Measurements from ENCODE around the gene REV1. TPM values are rescaled to one million over a fixed set of nuclear protein-coding genes. Genes with fewer than 3 reads are reported as not detected.

Gene REV1
- total and polyA plus RNA-seq, 2 of the 4 experiments (the other 2 are of a cell fraction), result 13.4 to 30.1 TPM

DNA sequence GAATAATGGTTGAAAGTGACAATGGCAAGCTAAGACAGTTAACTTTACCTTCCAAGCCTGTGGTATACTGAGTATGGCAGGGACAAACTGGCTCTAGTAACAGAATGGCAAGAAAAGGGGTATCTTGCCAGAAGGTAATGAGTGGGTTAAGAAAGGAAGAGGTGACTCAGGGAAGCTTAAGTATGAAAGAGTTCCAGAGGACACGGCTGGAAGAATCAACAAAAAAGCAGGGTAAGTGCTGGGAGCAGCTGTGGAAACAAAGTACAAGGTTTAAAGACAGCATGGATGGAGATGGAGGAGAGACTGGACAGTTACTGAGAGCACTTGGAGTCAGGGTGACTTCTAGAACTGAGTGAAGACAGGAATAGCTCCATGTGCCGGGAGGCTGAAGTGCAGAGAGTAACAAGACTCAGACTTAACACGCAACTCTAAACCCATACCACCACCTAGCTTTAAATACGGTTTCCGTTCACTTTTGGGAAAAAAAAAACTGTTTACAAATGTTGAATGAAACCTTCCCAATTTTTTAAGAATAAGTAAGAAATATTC is 69.0 kb downstream of the REV1 start:
- BruUV-seq (replicated peaks), result no TSS peak
- intact Hi-C loops (cut with micrococcal nuclease), result no loop called here
- H3K18ac ChIP-seq (ENCODE audit: low read depth, low read length), result no peak overlapping the region
- TF ChIP-seq RFX5 (IDR thresholded peaks at IDR 0.05; ENCODE audit: low read depth, low read length) (no peak), MXI1 (IDR thresholded peaks at IDR 0.05; ENCODE audit: borderline replicate concordance, low read depth, low read length) (no peak), MAFK (IDR thresholded peaks at IDR 0.05; ENCODE audit: low read depth, low read length) (no peak), NFE2L2 (IDR thresholded peaks at IDR 0.05; ENCODE audit: low read depth, low read length) (no peak), SMC3 (IDR thresholded peaks at IDR 0.05; ENCODE audit: low read depth, low read length) (no peak), BHLHE40 (IDR thresholded peaks at IDR 0.05; ENCODE audit: low read depth, low read length) (no peak), FOS (IDR thresholded peaks at IDR 0.05; ENCODE audit: low read depth, low read length) (no peak), RCOR1 (IDR thresholded peaks at IDR 0.05; ENCODE audit: insufficient replicate concordance, low read length) (no peak), CHD1 (IDR thresholded peaks at IDR 0.05; ENCODE audit: low read depth, low read length) (no peak), CEBPB (IDR thresholded peaks at IDR 0.05; ENCODE audit: low read depth, low read length) (no peak), POLR2A (IDR thresholded peaks at IDR 0.05; ENCODE audit: low read depth, low read length) (no peak), MAZ (IDR thresholded peaks at IDR 0.05; ENCODE audit: borderline replicate concordance, low read depth, low read length) (no peak), RAD21 (IDR thresholded peaks at IDR 0.05; ENCODE audit: low read length) (no peak)
- TF ChIP-seq, protein P1, sequence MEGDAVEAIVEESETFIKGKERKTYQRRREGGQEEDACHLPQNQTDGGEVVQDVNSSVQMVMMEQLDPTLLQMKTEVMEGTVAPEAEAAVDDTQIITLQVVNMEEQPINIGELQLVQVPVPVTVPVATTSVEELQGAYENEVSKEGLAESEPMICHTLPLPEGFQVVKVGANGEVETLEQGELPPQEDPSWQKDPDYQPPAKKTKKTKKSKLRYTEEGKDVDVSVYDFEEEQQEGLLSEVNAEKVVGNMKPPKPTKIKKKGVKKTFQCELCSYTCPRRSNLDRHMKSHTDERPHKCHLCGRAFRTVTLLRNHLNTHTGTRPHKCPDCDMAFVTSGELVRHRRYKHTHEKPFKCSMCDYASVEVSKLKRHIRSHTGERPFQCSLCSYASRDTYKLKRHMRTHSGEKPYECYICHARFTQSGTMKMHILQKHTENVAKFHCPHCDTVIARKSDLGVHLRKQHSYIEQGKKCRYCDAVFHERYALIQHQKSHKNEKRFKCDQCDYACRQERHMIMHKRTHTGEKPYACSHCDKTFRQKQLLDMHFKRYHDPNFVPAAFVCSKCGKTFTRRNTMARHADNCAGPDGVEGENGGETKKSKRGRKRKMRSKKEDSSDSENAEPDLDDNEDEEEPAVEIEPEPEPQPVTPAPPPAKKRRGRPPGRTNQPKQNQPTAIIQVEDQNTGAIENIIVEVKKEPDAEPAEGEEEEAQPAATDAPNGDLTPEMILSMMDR (conservative IDR thresholded peaks at IDR 0.05; ENCODE audit: low read depth, low read length), result no peak
- TF ChIP-seq, protein P2, sequence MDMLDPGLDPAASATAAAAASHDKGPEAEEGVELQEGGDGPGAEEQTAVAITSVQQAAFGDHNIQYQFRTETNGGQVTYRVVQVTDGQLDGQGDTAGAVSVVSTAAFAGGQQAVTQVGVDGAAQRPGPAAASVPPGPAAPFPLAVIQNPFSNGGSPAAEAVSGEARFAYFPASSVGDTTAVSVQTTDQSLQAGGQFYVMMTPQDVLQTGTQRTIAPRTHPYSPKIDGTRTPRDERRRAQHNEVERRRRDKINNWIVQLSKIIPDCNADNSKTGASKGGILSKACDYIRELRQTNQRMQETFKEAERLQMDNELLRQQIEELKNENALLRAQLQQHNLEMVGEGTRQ (IDR thresholded peaks at IDR 0.05; ENCODE audit: low read depth, low read length), result no peak
- TF ChIP-seq, protein P3, sequence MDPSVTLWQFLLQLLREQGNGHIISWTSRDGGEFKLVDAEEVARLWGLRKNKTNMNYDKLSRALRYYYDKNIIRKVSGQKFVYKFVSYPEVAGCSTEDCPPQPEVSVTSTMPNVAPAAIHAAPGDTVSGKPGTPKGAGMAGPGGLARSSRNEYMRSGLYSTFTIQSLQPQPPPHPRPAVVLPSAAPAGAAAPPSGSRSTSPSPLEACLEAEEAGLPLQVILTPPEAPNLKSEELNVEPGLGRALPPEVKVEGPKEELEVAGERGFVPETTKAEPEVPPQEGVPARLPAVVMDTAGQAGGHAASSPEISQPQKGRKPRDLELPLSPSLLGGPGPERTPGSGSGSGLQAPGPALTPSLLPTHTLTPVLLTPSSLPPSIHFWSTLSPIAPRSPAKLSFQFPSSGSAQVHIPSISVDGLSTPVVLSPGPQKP (IDR thresholded peaks at IDR 0.05; ENCODE audit: borderline replicate concordance, low read depth, low read length), result no peak
- no peak overlapping the region for H3K4me3 ChIP-seq (ENCODE audit: insufficient read depth, low read depth, low read length)
- ChIA-PET CTCF (no interaction called here), POLR2A (ENCODE audit: unreplicated experiment) (no interaction called here)
- no peak overlapping the region for H3K9ac ChIP-seq (ENCODE audit: low read depth, low read length)
- no peak overlapping the region for H3K27ac ChIP-seq (ENCODE audit: insufficient read depth, low read length)
- peak overlapping the region; percentile 30; the same call in 1 of the 2 replicates for H2AK5ac ChIP-seq (ENCODE audit: low read depth, low read length)
- H3K56ac ChIP-seq (ENCODE audit: extremely low read depth, insufficient read depth, low read length), result no peak overlapping the region
- no peak overlapping the region for H4K91ac ChIP-seq (ENCODE audit: insufficient read depth, low read depth, low read length)
- no peak overlapping the region for H2BK20ac ChIP-seq (ENCODE audit: low read depth, low read length)
- peaks cover 13% of the 10 kb centered on the region for H3K4me1 ChIP-seq (ENCODE audit: control insufficient read depth, insufficient read depth, low read length)
- no peak overlapping the region for H2BK15ac ChIP-seq (ENCODE audit: low read depth, low read length)
- H2BK120ac ChIP-seq (ENCODE audit: low read depth, low read length), result no peak overlapping the region
- H3K4me2 ChIP-seq (ENCODE audit: low read depth, low read length), result 0 out of 2 replicates have a peak overlapping the region, but pooled peaks have one; percentile 16
- no peak overlapping the region for H2AK9ac ChIP-seq (replicated peaks; ENCODE audit: low read depth, low read length, poor library complexity)
- H3K79me1 ChIP-seq (ENCODE audit: low read depth in 1 of 2, low read length in 2 of 2), result peaks cover 5 to 24% of the 10 kb centered on the region in 2 experiments; a peak in 3 of 4 replicates
- H2BK5ac ChIP-seq (ENCODE audit: low read depth, low read length, poor library complexity, severe bottlenecking), result peak overlapping the region; percentile 9
- H3K4ac ChIP-seq (ENCODE audit: low read depth, low read length), result 0 out of 2 replicates have a peak overlapping the region, but pooled peaks have one; percentile 8
- 0 out of 2 replicates have a peak overlapping the region, but pooled peaks have one; percentile 28 for H3K23ac ChIP-seq (ENCODE audit: low read depth, low read length)
- ATAC-seq (ENCODE audit: low read depth) (peak; percentile 36), DNase-seq (peak; percentile 78)
- H2AFZ ChIP-seq (replicated peaks; ENCODE audit: low read length, poor library complexity), result no peak overlapping the region
- no peak overlapping the region for H4K5ac ChIP-seq (ENCODE audit: low read depth, low read length)
- no peaks in the 10 kb centered on the region for H3K27me3 ChIP-seq (ENCODE audit: control insufficient read depth, insufficient read depth, low read length)
- dilution Hi-C loops (cut with HindIII; ENCODE audit: low sequenced_read_pairs, unreplicated experiment), result no loop called here
- in situ Hi-C loops (cut with MboI; ENCODE audit: low sequenced_read_pairs), result no loop called here
- H4K8ac ChIP-seq (ENCODE audit: low read depth in 2 of 2, low read length in 2 of 2), result no peak overlapping the region
- H3K36me3 ChIP-seq (ENCODE audit: control insufficient read depth, insufficient read depth, low read length), result peaks cover 27% of the 10 kb centered on the region
- no peak overlapping the region; the same call in 1 of the 2 replicates for H3K14ac ChIP-seq (replicated peaks; ENCODE audit: low read depth, low read length)
- peaks cover 16% of the 10 kb centered on the region; the same call in 1 of the 2 replicates for H4K20me1 ChIP-seq (ENCODE audit: insufficient read depth, low read length)
- peaks cover 17% of the 10 kb centered on the region for H3K9me1 ChIP-seq (ENCODE audit: insufficient read depth, low read length)
- 0% methylated on average over 1 of the region's 5 CpGs; no CpG with 5 or more reads in 1 of the 2 experiments for WGBS, 2 experiments (ENCODE audit: extremely low coverage in 2 of 2, insufficient read length in 1 of 2)
- H3K9me3 ChIP-seq (ENCODE audit: control insufficient read depth, insufficient read depth, low read length), result no peaks in the 10 kb centered on the region
